Erythroblast (primary cell): ENCODE measurements around the gene DCBLD1.

Source experiments
- GATA1 ChIP-seq: IDR thresholded peaks from 2 replicates; pipeline ENCODE4 v1.6.1; 2011; ENCODE audit warnings: low read depth, mild to moderate bottlenecking, control low read depth, low read length, moderate library complexity
- POLR2A ChIP-seq: IDR thresholded peaks from 2 replicates; pipeline ENCODE4 v1.6.1; 2011; ENCODE audit warnings: mild to moderate bottlenecking, low read length

- TF ChIP-seq POLR2A (no peak), GATA1 (no peak)
Measured at GRCh38 chr6:117525607-117526006, 43.1 kb downstream of the DCBLD1 start.
